CD4-positive, alpha-beta T cell treated with Interferon alpha-2 for 1 hour (primary cell): ENCODE results near the gene CHD2.
"Not testable (repeated sequence)": the region's sequence is repeated elsewhere in the genome, so short reads cannot be mapped to it uniquely, and the experiment has no call there.

Experiments used
- DNase-seq, 2 donors: peaks; one replicate each; pipeline ENCODE4 v3.0.0-alpha.2; 2020 to 2022

The CHD2 gene

GRCh38 chr15:93024716-93025624, 124.8 kb downstream of the CHD2 start:
- no peak for DNase-seq

GRCh38 chr15:93025625-93025982, 125.5 kb downstream of the CHD2 start:
- no peak for DNase-seq

GRCh38 chr15:93026380-93026817, 126.3 kb downstream of the CHD2 start:
- DNase-seq = no peak

- no peak for DNase-seq
These were observed 127.3 kb downstream of the CHD2 start for GRCh38 chr15:93027413-93027812.

- no peak for DNase-seq
These were observed 128.0 kb downstream of the CHD2 start for GRCh38 chr15:93028111-93028631.

GRCh38 chr15:93028632-93029213, 128.6 kb downstream of the CHD2 start:
- DNase-seq = peak in 1 of 2 donors; percentile 71

- no peak for DNase-seq
These were observed 129.2 kb downstream of the CHD2 start for GRCh38 chr15:93029214-93029835.

- no peak for DNase-seq
These were observed 129.8 kb downstream of the CHD2 start for GRCh38 chr15:93029836-93030429.

GRCh38 chr15:93030430-93031102, 130.4 kb downstream of the CHD2 start:
- peak; percentile 52 to 70 for DNase-seq

GRCh38 chr15:93031103-93031464, 131.0 kb downstream of the CHD2 start:
- DNase-seq = no peak

GRCh38 chr15:93031557-93032384, 131.6 kb downstream of the CHD2 start:
- not testable (repeated sequence) for DNase-seq

- DNase-seq = not testable (repeated sequence)
These were observed 132.5 kb downstream of the CHD2 start for GRCh38 chr15:93032515-93033206.

- DNase-seq = no peak
These were observed 133.4 kb downstream of the CHD2 start for GRCh38 chr15:93033434-93034045.

GRCh38 chr15:93034512-93034911, 134.4 kb downstream of the CHD2 start:
- no peak for DNase-seq

GRCh38 chr15:93035092-93035915, 135.2 kb downstream of the CHD2 start:
- DNase-seq = no peak

- DNase-seq = peak; percentile 39 to 57
These were observed 136.1 kb downstream of the CHD2 start for GRCh38 chr15:93035953-93036810.

- peak in 1 of 2 donors; percentile 41 for DNase-seq
These were observed 137.1 kb downstream of the CHD2 start for GRCh38 chr15:93036951-93037819.
